ENCODE results near the gene ZNF549. TPM values are rescaled to one million over a fixed set of nuclear protein-coding genes. Genes with fewer than 3 reads are reported as not detected.
"Not testable (repeated sequence)": the region's sequence is repeated elsewhere in the genome, so short reads cannot be mapped to it uniquely, and the experiment has no call there.

Gene ZNF549
- 6.6 and 7.6 TPM in 2 replicates for total RNA-seq (2014; rRNA removed; shearing (Covaris generic))
- polyA plus RNA-seq (2015; cell fraction: cytosol; rRNA removed): 3.8 and 4.9 TPM in 2 replicates
- polyA plus RNA-seq (2015; cell fraction: nucleus; rRNA removed): 7.9 TPM in 2 replicates

GRCh38 chr19:57527136-57527881 is at the start of gene ZNF549:
Gene ZNF549 (plus strand): TSS chr19:57527356. CDS start chr19:57527574, 218 bp downstream.
- peak; percentile 91 for DNase-seq (ENCODE audit: low read depth, low spot score)
- in situ Hi-C loops (cut with HindIII; ENCODE audit: low pct_unique_long_range_greater_than_20kb, low sequenced_read_pairs): no loop called here

GRCh38 chr19:57487477-57488298 is 39.5 kb upstream of the ZNF549 start, which contains the start of gene ZNF419:
Gene ZNF419 (plus strand): TSS chr19:57487750. CDS start chr19:57487951, 201 bp downstream.
- in situ Hi-C loops (cut with HindIII; ENCODE audit: low pct_unique_long_range_greater_than_20kb, low sequenced_read_pairs): not testable (repeated sequence)
- peak; percentile 85 for DNase-seq (ENCODE audit: low read depth, low spot score)

- DNase-seq (ENCODE audit: low read depth, low spot score); in situ Hi-C loops (cut with HindIII; ENCODE audit: low pct_unique_long_range_greater_than_20kb, low sequenced_read_pairs): not testable (repeated sequence)
Measured at GRCh38 chr19:57488299-57488644, 38.9 kb upstream of the ZNF549 start.

- in situ Hi-C loops (cut with HindIII; ENCODE audit: low pct_unique_long_range_greater_than_20kb, low sequenced_read_pairs); DNase-seq (ENCODE audit: low read depth, low spot score): not testable (repeated sequence)
Measured at GRCh38 chr19:57499332-57499679, 27.9 kb upstream of the ZNF549 start.

GRCh38 chr19:57499680-57500395 is 27.3 kb upstream of the ZNF549 start, which contains the start of gene ZNF773:
Gene ZNF773 (plus strand): TSS chr19:57499938. CDS start chr19:57500081, 143 bp downstream.
- in situ Hi-C loops (cut with HindIII; ENCODE audit: low pct_unique_long_range_greater_than_20kb, low sequenced_read_pairs): not testable (repeated sequence)
- peak; percentile 93 for DNase-seq (ENCODE audit: low read depth, low spot score)

GRCh38 chr19:57500400-57500799 is 26.8 kb upstream of the ZNF549 start:
- DNase-seq (ENCODE audit: low read depth, low spot score); in situ Hi-C loops (cut with HindIII; ENCODE audit: low pct_unique_long_range_greater_than_20kb, low sequenced_read_pairs): not testable (repeated sequence)

GRCh38 chr19:57506163-57506562 is 21.0 kb upstream of the ZNF549 start:
- no peak for DNase-seq (ENCODE audit: low read depth, low spot score)
- in situ Hi-C loops (cut with HindIII; ENCODE audit: low pct_unique_long_range_greater_than_20kb, low sequenced_read_pairs): no loop called here

GRCh38 chr19:57511484-57511883 is 15.7 kb upstream of the ZNF549 start:
- in situ Hi-C loops (cut with HindIII; ENCODE audit: low pct_unique_long_range_greater_than_20kb, low sequenced_read_pairs): no loop called here

GRCh38 chr19:57512845-57513244 is 14.3 kb upstream of the ZNF549 start:
- in situ Hi-C loops (cut with HindIII; ENCODE audit: low pct_unique_long_range_greater_than_20kb, low sequenced_read_pairs): no loop called here
- DNase-seq (ENCODE audit: low read depth, low spot score): no peak

More at GRCh38 chr19:57511484-57511883, 15.7 kb upstream of the ZNF549 start:
- DNase-seq (ENCODE audit: low read depth, low spot score): no peak

- DNase-seq (ENCODE audit: low read depth, low spot score): no peak
- in situ Hi-C loops (cut with HindIII; ENCODE audit: low pct_unique_long_range_greater_than_20kb, low sequenced_read_pairs): no loop called here
Measured at GRCh38 chr19:57515255-57515654, 11.9 kb upstream of the ZNF549 start.

GRCh38 chr19:57518021-57518420 is 9.1 kb upstream of the ZNF549 start:
- in situ Hi-C loops (cut with HindIII; ENCODE audit: low pct_unique_long_range_greater_than_20kb, low sequenced_read_pairs): not testable (repeated sequence)
- peak; percentile 78 for DNase-seq (ENCODE audit: low read depth, low spot score)

- no peak for DNase-seq (ENCODE audit: low read depth, low spot score)
- in situ Hi-C loops (cut with HindIII; ENCODE audit: low pct_unique_long_range_greater_than_20kb, low sequenced_read_pairs): no loop called here
Measured at GRCh38 chr19:57537953-57538547, 10.9 kb downstream of the ZNF549 start.

GRCh38 chr19:57546513-57546912 is 19.4 kb downstream of the ZNF549 start:
- in situ Hi-C loops (cut with HindIII; ENCODE audit: low pct_unique_long_range_greater_than_20kb, low sequenced_read_pairs): no loop called here

GRCh38 chr19:57552432-57552831 is 25.3 kb downstream of the ZNF549 start:
- no peak for DNase-seq (ENCODE audit: low read depth, low spot score)
- in situ Hi-C loops (cut with HindIII; ENCODE audit: low pct_unique_long_range_greater_than_20kb, low sequenced_read_pairs): no loop called here

More at GRCh38 chr19:57546513-57546912, 19.4 kb downstream of the ZNF549 start:
- DNase-seq (ENCODE audit: low read depth, low spot score): no peak

- in situ Hi-C loops (cut with HindIII; ENCODE audit: low pct_unique_long_range_greater_than_20kb, low sequenced_read_pairs): no loop called here
- no peak for DNase-seq (ENCODE audit: low read depth, low spot score)
Measured at GRCh38 chr19:57557659-57558058, 30.5 kb downstream of the ZNF549 start.

GRCh38 chr19:57558525-57558924 is 31.4 kb downstream of the ZNF549 start:
- DNase-seq (ENCODE audit: low read depth, low spot score): no peak
- in situ Hi-C loops (cut with HindIII; ENCODE audit: low pct_unique_long_range_greater_than_20kb, low sequenced_read_pairs): no loop called here

- no peak for DNase-seq (ENCODE audit: low read depth, low spot score)
- in situ Hi-C loops (cut with HindIII; ENCODE audit: low pct_unique_long_range_greater_than_20kb, low sequenced_read_pairs): no loop called here
Measured at GRCh38 chr19:57559008-57559403, 31.9 kb downstream of the ZNF549 start.
